Stimulated activated CD4-positive, alpha-beta T cell treated with anti-CD3 and anti-CD28 coated beads, TNF-alpha, amount 100 ng/mL, for 1 hour (primary cell): ENCODE measurements around the gene ZNF91.
"Not testable (repeated sequence)": the region's sequence is repeated elsewhere in the genome, so short reads cannot be mapped to it uniquely, and the experiment has no call there.

Experiments
- DNase-seq, 3 donors: peaks; one replicate each; pipeline ENCODE4 v3.0.0-alpha.2; 2020; ENCODE audit warnings: low read depth in 3 of 3, low spot score in 1 of 3

The ZNF91 gene

DNA sequence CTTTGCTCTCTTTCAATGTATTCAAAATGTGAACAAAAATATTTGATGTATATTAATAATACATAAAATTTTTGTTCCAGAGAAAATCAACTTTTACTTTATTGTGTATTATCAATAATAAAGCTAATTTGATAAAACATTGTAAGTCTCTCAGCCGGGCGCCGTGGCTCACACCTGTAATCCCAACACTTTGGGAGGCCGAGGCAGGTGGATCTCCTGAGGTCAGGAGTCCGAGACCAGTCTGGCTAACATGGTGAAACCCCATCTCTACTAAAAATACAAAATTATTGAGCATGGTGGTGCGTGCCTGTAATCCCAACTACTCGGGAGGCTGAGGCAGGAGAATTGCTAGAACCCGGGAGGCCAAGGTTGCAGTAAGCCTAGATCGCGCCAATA is 449 bp upstream of the ZNF91 start:
- not testable (repeated sequence) for DNase-seq

DNA sequence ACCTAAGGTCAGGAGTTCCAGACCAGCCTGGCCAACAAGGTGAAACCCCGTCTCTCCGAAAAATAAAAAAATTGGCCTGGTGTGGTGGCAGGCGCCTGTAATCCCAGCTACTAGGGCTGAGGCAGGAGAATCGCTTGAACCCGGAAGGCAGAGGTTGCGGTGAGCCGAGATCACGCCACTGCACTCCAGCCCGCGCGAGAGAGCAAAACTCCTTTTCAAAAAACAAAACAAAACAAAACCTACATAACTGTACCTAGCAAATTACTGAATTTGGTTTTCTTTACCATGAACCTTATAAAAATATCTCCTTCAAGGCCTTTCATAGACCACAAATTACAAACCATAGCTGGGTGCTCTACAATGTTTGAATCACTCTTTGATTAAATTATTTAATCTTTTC is 760 bp downstream of the ZNF91 start:
- no peak for DNase-seq

DNA sequence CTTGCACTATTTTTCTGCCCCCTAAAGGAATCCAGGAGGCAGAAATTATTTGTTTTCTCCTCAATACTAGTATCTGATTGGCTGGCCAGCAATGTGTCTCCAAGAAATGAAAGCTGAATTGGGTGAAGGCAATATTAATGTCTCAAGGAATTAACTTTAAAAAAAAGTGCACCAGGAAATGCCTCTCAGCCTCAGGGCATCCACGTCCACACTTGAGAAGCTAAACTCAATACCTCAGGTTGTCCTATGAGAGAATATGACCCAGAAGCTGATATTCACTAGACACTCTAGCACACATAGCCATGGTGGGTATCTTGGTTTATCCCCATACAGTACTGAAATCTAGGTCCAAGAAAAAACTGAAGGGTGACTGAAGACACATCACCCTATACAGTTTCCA is 2.1 kb downstream of the ZNF91 start:
- DNase-seq = no peak

DNA sequence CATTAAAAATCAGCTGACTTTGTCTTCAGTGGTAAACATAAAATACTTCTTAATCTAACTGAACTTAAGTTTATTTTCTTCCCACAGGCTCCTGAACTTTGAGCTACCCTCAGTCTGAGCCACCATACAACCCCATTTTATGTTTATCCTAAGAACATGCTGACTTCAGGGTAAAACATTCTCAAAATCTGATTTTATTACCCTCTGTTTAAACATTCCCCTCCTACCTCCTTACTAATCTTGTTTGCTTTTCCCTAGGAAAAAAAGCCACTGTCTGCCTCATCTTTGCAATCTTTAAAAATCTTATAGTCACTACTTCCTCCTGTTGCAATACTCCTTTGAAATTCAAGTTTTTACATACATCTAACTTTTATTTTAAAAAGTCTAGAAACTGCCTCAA is 4.0 kb downstream of the ZNF91 start:
- no peak for DNase-seq

DNA sequence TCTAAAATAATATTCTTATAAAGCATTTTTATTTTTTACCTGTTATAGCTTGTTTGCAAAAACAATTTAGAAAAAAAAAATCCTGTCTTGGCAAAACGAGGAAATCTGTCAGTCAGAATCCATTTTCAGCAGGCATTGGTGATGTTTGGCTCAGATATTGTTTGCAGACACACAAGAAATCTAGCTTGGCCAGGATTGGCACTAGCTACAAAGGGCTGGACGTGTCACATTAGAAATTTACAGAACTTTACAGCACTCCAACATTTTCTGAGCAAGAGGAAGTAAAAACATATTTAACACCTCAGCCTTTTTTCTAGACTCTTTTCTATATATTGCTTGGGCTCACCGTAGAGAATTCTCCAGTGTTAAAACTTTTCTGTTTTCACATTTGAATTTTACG is 9.9 kb downstream of the ZNF91 start:
- DNase-seq = no peak

DNA sequence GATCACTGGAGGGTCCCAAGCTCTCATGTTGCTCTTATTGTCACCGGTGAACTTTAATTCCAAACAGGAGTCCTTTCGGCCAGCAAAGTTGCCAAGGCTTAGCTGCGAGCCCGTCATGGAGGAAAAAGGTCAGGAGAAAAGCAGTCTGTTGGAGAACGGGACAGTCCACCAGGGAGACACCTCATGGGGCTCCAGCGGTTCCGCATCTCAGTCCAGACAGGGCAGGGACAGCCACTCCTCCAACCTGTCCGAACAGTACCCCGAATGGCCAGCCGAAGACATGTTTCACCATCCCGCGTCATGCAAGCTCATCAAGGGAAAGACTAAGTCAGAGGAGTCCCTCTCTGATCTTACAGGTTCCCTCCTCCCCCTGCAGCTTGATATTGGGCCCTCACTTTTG is 10.4 kb downstream of the ZNF91 start:
- DNase-seq = no peak

DNA sequence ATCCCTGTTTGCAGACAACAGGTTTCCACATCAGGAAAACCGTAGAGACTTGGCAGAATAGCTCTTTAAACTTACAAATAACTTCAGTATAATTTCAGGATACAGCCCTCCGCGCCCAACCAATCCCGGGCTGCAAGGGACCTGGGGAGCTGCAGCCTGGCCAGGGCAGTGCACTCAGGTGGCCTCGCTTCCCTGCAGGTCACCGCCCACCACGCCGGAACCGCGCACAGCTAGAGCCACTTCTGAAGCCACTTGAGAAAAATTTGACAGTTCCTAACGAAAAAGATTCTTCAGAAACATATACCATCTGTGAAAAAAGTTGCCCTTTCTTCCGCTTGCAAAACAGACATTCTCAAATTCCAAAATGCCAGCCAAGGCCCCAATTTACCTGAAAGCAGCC is 11.1 kb downstream of the ZNF91 start:
- no peak for DNase-seq

DNA sequence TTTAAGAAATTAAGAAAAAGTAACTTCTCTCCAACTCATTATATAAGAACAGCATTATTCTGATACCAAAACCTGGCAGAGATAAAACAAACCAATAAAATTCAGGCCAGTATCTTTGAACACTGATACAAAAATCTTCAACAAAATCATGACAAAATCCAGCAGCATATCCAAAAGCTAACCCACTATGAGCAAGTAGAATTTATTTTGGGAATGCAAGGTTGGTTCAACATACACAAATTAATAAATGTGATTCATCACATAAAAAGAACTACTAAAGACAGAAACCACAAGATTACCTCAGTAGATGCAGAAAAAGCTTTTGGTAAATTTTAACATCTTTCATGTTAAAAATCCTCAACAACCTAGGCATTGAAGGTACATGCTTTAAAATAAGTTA is 12.3 kb downstream of the ZNF91 start:
- DNase-seq = no peak

DNA sequence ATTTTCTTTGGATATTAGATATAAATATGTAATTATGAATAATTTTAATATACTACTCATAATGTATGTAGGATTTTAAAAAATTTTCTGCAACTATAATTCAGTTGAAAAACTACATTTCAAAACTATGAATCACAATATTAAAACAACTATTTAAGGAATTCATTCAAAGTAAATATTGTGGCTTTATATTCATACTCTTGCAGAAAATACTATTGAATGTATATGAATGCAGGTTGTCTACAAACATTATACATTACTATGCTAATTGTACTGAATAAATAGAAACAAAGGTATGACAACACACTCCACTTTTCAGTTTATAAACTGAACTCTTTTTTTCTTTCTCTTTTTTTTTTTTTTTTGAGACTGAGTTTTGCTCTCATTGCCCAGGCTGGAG is 14.2 kb downstream of the ZNF91 start:
- no peak for DNase-seq

DNA sequence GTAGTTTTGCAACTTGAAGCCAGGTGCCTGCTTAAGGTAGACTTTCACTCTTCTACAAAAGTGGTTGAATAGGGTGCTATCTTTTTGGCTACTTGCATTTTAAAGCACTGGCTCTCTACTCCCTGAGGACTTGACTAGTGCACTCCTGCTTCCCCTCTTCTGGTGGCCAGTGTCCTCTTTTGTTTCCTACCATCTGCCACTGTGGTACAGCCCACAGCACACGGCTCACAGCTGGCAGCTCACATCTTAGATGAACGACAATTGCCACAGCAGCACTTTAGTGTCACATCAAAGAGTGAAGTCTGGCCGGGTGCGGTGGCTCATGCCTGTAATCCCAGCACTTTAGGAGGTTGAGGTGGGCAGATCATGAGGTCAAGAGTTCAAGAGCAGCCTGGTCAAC is 15.6 kb downstream of the ZNF91 start:
- DNase-seq = not testable (repeated sequence)

DNA sequence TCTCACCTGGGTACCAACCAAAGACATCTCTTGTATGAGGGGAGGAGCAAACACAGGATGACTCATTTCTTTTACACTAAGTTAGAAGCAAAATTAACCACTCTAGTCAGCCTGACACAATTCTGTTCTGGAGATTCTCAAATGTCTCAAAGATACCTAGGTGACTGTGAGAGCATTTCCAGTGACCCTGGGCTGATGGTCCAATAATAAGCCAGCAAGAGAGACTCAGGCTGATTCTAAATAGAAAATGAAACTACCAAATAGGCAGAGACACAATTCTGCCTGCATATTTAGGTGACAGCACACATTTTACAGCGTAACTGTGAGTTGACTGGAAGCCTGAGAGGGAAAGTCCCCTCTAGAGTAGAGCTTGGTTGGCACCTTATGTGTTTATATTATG is 16.3 kb downstream of the ZNF91 start:
- no peak for DNase-seq

DNA sequence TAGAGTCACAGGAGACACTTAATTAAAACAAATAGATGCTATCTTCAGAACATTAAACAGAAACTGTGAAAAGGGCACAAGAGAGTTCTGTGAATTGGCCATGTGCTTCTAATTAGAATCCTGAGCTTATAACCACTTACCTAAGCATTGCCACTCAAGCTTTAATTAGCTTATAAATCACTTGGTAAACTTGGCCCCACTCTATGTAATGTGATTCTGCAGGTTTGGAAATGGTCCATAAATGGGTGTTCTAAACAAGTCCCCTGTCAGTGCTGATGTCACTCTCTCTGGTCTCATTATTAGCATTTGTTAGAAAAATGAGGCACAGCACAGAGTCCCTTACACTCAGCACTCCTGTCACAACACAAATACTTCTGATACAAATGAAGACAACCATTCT is 18.0 kb downstream of the ZNF91 start:
- no peak for DNase-seq

DNA sequence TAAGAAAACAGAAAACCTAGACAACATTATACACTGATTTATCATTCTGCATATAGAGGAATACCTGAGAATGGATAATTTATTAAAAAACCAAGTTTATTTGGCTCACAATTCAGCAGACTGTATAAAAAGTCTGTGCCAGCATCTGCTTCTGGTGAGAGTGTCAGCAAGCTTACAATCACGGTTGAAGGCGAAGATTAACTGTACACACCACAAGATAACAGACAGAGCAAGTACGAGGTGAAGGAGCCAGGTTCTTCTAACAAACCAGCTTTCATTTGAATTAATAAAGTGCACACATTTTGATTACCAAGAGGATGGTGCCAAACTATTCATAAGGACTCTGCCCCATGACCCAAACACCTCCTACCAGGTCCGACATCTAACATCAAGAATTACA is 28.8 kb downstream of the ZNF91 start:
- DNase-seq = no peak

DNA sequence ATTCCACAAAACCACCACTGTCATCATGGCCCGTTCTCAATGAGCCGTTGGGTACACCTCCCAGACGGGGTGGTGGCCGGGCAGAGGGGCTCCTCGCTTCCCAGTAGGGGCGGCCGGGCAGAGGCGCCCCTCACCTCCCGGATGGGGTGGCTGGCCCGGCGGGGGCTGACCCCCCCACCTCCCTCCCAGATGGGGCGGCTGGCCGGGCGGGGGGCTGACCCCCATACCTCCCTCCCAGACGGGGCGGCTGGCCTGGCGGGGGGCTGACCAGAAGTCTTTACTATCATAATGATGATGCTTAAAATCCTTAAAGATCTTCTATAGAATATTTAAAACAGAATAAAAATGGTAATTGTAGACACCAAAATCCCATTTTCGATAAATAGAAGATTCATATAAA is 29.2 kb downstream of the ZNF91 start:
- not testable (repeated sequence) for DNase-seq

DNA sequence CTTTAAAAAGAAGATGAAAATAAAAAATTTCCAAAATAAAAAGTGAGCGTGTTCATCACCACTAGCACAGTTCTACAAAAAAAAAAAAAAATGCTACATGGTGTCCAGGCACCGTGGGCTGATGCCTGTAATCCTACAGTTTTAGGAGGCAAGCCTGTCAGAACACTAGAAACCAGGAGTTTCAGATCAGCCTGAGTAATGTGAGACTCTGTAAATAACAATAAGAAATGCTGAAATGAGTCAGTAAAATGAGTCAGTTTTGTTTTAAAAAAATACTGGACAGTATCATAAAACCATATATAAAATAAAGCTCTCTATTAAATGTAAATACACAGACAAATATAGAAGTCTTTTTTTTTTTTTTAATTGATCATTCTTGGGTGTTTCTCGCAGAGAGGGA is 30.0 kb downstream of the ZNF91 start:
- no peak for DNase-seq

DNA sequence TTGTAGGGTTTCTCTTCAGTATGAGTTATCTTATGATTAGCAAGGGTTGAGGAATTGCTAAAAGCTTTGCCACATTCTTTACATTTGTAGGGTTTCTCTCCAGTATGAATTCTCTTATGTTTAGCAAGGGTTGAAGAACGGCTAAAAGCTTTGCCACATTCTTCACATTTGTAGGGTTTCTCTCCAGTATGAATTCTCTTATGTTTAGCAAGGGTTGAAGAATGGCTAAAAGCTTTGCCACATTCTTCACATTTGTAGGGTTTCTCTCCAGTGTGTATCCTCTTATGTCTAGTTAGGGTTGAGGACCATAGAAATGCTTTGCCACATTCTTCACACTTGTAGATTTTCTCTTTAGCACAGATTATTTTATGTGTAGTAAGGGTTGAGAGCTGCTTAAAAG is 33.4 kb downstream of the ZNF91 start:
- not testable (repeated sequence) for DNase-seq

DNA sequence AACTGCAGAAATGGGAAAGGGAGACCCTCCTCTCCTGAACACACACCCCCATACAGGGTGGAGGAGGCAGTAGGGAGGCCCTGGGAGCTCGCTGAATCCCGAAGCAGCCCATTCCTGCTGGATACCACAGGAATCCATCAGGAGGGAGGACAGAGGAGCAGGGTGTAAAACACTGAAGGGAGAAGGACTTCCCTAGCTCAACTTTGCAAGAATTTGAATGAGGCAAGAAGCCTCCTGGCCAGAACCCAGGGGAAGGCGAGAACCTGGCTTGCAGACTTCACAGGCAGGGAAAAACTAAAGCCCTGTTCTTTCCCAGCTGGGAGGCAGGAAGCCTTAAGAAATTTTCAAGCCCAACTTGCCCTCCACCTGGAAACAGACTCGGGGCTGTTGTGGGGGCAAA is 43.5 kb downstream of the ZNF91 start:
- no peak for DNase-seq

DNA sequence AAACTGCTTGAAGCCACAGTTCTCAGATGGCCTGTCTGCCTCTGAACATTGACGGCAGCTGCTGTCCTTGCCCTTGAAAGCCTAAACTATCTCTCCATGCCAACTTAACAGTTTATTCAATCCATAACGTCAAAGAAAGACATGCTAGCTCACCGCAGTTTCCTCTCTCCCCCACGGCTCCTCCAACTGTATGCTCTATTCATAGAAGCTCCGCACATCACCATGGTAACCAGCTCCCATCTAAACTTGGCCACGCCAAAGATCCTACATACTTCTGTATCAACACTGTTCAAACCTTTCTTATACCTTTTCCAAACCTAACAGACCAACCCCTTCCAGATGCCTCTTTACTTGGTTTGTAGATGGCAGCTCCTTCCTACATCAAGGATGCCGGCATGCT is 48.6 kb downstream of the ZNF91 start:
- no peak for DNase-seq

DNA sequence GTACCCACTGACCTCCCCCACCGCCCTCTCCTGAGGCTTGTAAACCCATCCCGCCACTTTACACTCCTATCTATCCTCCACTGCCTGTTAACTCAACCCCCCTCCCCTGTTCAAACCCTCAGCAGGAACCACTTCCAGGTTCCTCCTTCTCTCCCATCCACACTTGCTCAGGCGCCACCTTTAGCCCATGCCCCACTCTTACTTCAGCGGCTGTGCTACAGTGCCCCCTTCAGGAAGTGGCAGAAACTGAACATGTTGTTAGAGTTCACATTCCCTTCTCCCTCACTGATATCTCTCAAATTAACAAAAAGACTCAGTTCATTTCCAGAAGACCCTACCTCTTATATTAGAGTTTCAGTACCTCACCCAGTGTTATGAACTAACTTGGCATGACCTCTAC is 49.4 kb downstream of the ZNF91 start:
- DNase-seq = no peak

DNA sequence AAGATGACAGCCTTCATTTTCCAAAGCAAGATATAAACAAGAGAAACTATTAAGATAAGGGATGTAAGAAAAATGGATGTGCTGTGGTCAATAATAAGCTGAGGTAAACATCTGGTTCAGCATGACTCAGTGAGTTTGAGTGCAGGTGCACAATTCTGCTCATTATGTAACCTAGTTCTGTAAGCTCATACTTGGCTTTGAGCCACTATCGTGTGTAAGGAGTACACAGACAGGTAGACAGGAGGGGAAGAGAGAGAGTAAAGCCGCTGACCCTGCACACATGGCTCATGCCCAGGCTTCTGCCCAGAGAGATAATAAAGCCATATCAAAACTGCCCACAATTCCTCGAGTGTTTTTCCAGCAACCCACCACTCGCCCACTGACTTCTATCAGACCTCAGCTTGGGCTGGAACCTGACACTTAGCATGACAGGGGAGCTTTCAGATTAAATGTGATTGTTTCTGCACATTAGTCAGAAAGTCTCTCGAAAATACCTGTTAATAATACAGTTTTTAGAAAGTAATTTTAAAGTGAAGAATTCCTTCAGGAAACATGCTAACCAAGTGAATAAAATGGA is 51.7 kb downstream of the ZNF91 start:
- no peak for DNase-seq

DNA sequence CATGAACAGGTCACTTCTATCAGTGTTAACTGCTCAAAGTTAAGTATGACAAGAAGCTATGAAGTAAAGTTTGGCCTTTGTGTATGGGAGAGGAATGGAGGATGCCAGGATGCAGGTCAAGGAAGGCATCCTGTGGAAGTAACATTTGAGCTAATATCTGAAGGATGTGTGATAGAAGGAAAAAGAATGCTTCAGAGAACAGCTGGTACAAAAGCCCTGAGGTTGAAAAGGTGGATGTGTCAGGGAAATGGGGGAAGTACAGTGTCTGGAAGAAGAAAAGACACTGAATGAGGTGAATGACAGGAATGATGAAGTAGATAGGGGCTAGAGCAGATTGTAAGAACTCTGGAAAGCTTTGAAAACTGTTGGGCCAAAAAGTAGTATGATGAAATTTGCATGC is 67.1 kb downstream of the ZNF91 start:
- no peak for DNase-seq

DNA sequence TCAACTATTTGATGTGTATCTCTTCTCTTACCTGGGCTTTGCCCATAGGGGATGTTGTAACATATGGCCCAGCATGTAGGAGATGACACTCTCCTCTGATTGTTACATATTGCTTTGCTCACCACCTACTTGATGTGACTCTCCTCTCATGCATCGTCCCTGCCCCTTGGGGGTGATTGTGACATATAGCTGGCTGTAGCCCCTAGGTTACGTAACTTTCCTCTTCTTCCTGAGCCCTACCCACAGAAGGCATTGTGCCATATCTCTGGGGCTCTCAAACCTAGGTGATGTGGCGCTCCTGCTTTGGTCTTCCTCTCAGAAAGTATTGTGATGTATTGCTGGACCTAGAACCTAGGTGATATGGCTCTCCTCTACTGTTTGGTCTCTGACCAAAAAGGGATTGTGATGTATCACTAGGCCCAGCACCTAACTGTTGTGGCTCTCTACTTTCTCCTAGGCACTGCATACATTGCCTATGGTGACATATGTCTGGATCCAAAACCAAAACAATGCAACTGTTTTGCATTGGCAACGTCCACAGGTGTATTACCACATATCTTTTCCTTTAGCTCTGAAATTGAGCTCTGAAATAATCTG is 73.2 kb downstream of the ZNF91 start:
- DNase-seq = no peak

DNA sequence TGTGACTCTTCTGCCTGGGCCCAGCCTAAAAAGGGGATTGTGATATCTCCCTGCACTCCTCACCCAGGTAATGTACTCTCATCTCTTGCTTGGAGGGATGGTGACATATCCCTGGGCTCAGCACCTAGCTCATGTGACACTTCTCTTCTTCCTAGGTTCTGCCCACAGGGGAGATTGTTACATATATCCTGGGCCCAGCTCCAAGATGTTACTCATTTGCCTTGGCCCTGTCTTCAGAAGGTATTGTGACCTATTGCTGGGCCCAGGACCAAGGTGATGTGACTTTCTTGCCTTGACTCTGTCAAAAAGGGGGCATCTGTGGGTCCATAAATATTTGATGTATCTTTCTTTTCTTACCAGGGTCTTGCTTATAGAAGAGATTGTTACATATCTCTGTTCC is 73.9 kb downstream of the ZNF91 start:
- DNase-seq = not testable (repeated sequence)

DNA sequence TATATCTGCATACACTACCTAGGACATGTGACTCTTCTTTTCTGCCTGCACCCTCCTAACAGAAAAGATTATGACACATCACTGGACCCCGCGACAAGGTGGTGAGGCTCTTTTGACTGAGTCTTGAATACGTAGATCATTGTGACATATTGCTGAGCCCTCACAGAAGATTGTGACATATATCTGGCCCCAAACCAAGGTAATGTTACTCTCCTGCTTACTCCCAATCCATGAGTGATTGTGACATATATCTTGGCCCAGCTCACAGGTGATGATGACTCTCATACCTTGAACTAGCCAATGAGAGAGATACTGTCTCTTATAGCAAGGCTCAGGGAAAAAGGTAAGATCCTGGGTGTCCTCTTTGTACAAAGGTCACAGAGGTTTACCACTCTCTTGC is 75.7 kb downstream of the ZNF91 start:
- DNase-seq = not testable (repeated sequence)
